GM10266 (cell line): Measurements from ENCODE around the gene SPTBN1.

Experiments used
- DNase-seq: peaks from one replicate; pipeline ENCODE4 v3.0.0; 2012; ENCODE audit errors: extremely low spot score
- TF ChIP-seq, protein P1 (sequence below): IDR thresholded peaks from 2 replicates; pipeline ENCODE4 v1.5.1; 2012; ENCODE audit warnings: mild to moderate bottlenecking, low read depth; ENCODE audit not compliant: control insufficient read depth, insufficient read depth; ENCODE audit errors: missing control alignments

Gene SPTBN1

DNA sequence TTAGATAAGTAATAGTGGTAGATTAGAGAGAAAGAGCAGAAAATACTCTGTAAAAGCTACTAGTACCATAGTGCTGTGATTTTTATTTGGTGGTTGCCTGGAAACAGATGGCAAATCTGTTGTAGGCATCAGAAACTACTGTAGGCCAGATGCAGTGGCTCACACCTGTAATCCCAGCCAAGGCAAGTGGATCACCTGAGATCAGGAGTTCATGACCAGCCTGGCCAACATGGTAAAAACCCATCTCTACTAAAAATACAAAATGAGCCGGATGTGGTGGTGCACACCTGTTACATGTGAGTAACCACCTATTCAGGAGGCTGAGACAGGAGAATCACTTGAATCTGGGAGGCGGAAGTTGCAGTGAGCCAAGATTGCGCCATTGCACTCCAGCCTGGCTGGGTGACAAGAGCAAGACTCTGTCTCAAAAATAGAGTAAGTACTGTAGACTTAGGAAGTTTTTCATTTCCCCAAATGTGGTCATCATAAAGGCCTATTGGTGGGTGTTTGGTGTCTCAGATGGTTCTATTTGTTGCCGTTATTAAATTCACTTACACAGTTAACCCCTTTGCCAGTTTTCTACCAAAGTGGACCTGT, 79.6 kb downstream of the SPTBN1 start:
- TF ChIP-seq, protein P1, sequence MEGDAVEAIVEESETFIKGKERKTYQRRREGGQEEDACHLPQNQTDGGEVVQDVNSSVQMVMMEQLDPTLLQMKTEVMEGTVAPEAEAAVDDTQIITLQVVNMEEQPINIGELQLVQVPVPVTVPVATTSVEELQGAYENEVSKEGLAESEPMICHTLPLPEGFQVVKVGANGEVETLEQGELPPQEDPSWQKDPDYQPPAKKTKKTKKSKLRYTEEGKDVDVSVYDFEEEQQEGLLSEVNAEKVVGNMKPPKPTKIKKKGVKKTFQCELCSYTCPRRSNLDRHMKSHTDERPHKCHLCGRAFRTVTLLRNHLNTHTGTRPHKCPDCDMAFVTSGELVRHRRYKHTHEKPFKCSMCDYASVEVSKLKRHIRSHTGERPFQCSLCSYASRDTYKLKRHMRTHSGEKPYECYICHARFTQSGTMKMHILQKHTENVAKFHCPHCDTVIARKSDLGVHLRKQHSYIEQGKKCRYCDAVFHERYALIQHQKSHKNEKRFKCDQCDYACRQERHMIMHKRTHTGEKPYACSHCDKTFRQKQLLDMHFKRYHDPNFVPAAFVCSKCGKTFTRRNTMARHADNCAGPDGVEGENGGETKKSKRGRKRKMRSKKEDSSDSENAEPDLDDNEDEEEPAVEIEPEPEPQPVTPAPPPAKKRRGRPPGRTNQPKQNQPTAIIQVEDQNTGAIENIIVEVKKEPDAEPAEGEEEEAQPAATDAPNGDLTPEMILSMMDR = no peak

DNA sequence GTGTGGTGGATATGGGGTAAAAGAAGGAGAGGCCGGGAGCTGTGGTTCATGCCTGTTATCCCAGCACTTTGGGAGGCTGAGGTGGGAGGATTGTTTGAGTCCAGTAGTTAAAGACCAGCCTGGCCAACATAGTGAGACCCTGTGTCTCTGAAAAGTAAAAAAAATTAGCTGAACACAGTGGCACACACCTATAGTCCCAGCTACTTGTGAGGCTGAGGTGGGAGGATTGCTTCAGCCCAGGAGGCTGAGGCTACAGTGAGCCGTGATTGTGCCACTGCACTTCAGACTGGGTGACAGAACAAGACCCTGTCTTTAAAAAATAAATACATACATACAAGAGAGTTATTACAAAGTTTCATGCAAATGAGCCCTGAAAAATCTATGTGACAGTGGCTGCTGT, 80.6 kb downstream of the SPTBN1 start:
- no peak for DNase-seq
- TF ChIP-seq, protein P1 = no peak

More for the DNA sequence above, 79.6 kb downstream of the SPTBN1 start:
- DNase-seq = no peak

DNA sequence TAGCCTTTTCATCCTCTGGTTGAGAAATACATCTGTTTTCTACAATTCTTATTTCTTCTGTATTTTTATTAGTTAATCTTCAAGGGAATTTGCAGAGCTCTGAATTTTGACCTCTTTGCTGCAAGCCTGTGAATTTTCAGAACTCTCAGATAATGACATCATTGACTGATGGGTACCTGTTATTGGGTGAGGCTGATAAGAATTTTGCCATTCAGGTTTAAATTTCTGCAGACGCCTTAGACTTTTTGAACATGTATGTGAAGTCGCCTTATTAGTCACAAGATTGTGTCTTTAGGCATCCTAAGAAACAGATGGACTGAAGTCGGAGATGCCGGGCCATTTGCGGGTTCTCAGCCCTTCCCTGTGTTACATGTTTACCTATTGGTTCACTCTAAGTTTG, 82.4 kb downstream of the SPTBN1 start:
- TF ChIP-seq, protein P1 = no peak
- no peak for DNase-seq

DNA sequence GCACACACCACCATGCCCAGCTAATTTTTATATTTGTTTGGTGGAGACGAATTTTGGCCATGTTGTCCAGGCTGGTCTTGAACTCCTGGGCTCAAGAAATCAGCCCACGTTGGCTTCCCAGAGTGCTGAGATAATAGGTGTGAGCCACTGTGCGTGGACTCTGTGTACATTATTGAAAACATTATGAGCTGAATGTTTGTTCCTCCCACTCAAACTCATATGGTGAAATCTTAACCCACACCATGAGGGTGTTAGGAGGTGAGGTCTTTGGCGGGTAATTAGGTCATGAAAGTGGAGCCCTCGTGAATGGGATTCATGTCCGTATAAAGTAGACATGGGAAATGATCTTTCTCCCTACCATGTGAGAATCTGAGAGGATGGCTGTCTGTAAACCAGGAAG, 83.6 kb downstream of the SPTBN1 start:
- TF ChIP-seq, protein P1 = no peak

DNA sequence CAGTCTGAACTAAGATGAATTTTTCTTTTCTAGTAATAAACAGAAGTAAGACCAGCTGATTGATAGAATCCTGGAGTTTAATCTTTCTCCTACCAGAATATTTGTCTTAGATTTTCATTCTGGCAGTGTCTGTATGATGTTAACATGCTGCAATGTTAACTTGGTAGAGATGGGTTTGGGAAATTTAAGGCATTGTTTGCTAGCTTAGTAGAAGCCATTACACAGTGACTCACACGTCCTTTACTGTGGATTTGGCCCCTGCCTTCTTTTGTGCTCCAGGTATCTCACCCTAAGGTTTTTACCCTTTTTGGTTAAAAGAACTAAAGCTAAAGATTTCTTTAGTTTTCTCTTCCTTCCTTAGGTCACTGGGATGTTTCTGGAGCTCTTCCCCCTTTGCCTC, 84.1 kb downstream of the SPTBN1 start:
- no peak for DNase-seq
- TF ChIP-seq, protein P1 = no peak

More for the DNA sequence above, 83.6 kb downstream of the SPTBN1 start:
- no peak for DNase-seq

DNA sequence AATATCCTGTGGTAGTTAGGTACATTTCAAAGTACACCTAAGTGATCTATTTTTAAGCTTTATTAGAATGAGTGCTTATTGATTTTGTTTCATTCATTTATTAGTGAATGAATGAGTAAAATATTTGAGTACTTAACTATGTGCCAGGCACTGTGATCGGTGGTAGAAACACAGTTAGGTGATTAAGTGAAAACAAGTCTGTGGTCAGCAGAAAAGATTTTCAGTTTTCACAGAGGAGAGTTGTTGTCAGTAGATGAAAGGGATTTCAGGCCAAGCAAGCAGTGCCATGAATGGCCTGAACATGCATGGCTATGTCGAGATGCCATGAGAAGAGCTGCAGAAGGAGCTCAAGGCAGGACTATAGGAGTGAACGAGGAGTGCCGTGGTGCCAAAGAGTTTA, 85.9 kb downstream of the SPTBN1 start:
- no peak for DNase-seq
- TF ChIP-seq, protein P1 = no peak

DNA sequence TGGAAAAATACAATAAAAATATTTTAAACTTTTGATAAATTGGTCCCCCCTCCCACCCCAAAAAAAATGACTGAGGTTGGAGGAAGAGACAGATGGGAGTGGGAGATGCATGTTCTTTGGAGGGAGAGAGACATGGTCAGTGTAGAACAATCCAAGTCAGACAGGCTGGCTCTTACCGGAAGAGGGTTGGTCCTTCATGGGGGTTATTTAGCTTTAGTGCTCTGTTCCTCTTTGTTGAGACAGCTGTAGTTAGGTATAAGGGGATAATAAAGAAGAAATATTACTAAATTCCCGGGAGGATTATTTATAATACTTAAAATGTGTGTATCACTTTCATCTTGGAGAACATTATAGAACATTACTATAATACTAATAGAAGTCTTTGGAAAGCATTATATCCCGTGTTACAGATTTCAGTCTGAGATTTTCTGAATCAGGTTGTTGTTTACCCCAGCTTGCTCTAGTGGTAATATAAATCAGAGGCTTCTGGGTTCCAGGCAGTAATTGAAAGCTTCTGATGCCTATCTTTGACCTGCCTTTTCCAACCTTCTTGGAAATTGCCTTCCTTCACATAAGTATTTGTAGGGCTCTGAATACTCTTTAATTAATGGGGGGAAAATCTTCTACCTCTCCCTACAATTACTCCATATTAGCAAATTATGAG, 87.7 kb downstream of the SPTBN1 start:
- TF ChIP-seq, protein P1 = no peak
- no peak for DNase-seq
